CD4-positive, alpha-beta T cell (primary cell): ENCODE data around the gene LTC4S. TPM values are rescaled to one million over a fixed set of nuclear protein-coding genes. Genes with fewer than 3 reads are reported as not detected.

ENCODE experiments used
- ATAC-seq: fragments of 200-7000 bp; cut with Tn5 transposase; one replicate; pipeline ENCODE4 v1.10.0; 2022; ENCODE audit warnings: mild to moderate bottlenecking; ENCODE audit not compliant: poor library complexity
- CTCF ChIA-PET: fragments of 350-600 bp; sonication (Branson Sonifier 250); formaldehyde crosslinking; loops from one replicate; lab custom pipeline; 2021; ENCODE audit warnings: antibody characterized with exemption, inconsistent platforms; lab: Charles Lee
- POLR2A ChIA-PET: fragments of 350-600 bp; sonication (Branson Sonifier 250); formaldehyde crosslinking; loops from one replicate; lab custom pipeline; 2021; ENCODE audit warnings: antibody characterized with exemption, inconsistent platforms; lab: Charles Lee
- DNase-seq, 14 experiments: peaks; one replicate each; pipeline ENCODE4 v3.0.0-alpha.2; 2013 to 2020; ENCODE audit warnings: mixed read lengths in 2 of 14
- H3K27ac ChIP-seq, 2 donors: one replicate each; pipeline versions ENCODE4 v1.5.1 to v1.7.0; 2013; ENCODE audit warnings: low read length in 2 of 2, low read depth in 1 of 2, mild to moderate bottlenecking in 1 of 2
- H3K27me3 ChIP-seq, 2 experiments: 1 replicate in 1 of 2; 2 replicates in 1 of 2; pipeline versions ENCODE4 v1.6.1 to v1.7.0; 2013; ENCODE audit warnings: low read length in 2 of 2, control low read depth in 1 of 2, mild to moderate bottlenecking in 1 of 2, moderate library complexity in 1 of 2; ENCODE audit not compliant: insufficient read depth in 2 of 2, control insufficient read depth in 1 of 2
- H3K36me3 ChIP-seq: one replicate; pipeline ENCODE4 v1.6.1; 2013; ENCODE audit warnings: low read length, control low read depth; ENCODE audit not compliant: insufficient read depth
- H3K4me1 ChIP-seq: one replicate; pipeline ENCODE4 v1.6.1; 2013; ENCODE audit warnings: low read length, control low read depth; ENCODE audit not compliant: insufficient read depth
- H3K4me3 ChIP-seq: one replicate; pipeline ENCODE4 v1.5.1; 2013; ENCODE audit warnings: mild to moderate bottlenecking, low read length, moderate library complexity
- H3K9me3 ChIP-seq, 2 experiments: 1 replicate in 1 of 2; 2 replicates in 1 of 2; pipeline versions ENCODE4 v1.6.1 to v1.7.0; 2013; ENCODE audit warnings: low read length in 2 of 2, mild to moderate bottlenecking in 2 of 2, control low read depth in 1 of 2, moderate library complexity in 1 of 2; ENCODE audit not compliant: control insufficient read depth in 1 of 2, insufficient read depth in 1 of 2
- H3K27ac Mint-ChIP-seq: one replicate; pipeline ENCODE4 v1.8.0; 2020; ENCODE audit warnings: mixed read lengths
- H3K27me3 Mint-ChIP-seq: one replicate; pipeline ENCODE4 v1.8.0; 2021; ENCODE audit warnings: mixed read lengths
- H3K36me3 Mint-ChIP-seq: one replicate; pipeline ENCODE4 v1.8.0; 2021; ENCODE audit warnings: low read depth, mixed read lengths
- H3K4me1 Mint-ChIP-seq: one replicate; pipeline ENCODE4 v1.8.0; 2021; ENCODE audit warnings: low read depth, mixed read lengths
- H3K4me3 Mint-ChIP-seq: one replicate; pipeline ENCODE4 v1.8.0; 2020; ENCODE audit warnings: mild to moderate bottlenecking, mixed read lengths
- H3K9me3 Mint-ChIP-seq: one replicate; pipeline ENCODE4 v1.8.0; 2020; ENCODE audit warnings: mixed read lengths
- intact Hi-C, 2 experiments: fragments of 100-400 bp; cut with DNase I in 1 of 2; cut with micrococcal nuclease in 1 of 2; formaldehyde crosslinking; loops; one replicate each; pipeline versions ENCODE4 v1.15.1 to v1.9.0; 2023 to 2025; cut with DNase I, micrococcal nuclease
- total RNA-seq, 174 experiments: library from RNA in 2 of 174; stranded (reverse) in 2 of 174; gene quantifications; one replicate each; pipeline ENCODE4 v1.2.3 and lab custom pipeline; 2021 to 2026
- TF ChIP-seq, protein P1 (sequence below): fragments of 200-600 bp; IDR thresholded peaks from one replicate; pipeline ENCODE4 v1.8.0; 2022; ENCODE audit warnings: antibody characterized with exemption, mild to moderate bottlenecking

LTC4S gene
- total RNA-seq, 2 experiments from 2014 or later, result 3.6 to 4.2 TPM

DNA sequence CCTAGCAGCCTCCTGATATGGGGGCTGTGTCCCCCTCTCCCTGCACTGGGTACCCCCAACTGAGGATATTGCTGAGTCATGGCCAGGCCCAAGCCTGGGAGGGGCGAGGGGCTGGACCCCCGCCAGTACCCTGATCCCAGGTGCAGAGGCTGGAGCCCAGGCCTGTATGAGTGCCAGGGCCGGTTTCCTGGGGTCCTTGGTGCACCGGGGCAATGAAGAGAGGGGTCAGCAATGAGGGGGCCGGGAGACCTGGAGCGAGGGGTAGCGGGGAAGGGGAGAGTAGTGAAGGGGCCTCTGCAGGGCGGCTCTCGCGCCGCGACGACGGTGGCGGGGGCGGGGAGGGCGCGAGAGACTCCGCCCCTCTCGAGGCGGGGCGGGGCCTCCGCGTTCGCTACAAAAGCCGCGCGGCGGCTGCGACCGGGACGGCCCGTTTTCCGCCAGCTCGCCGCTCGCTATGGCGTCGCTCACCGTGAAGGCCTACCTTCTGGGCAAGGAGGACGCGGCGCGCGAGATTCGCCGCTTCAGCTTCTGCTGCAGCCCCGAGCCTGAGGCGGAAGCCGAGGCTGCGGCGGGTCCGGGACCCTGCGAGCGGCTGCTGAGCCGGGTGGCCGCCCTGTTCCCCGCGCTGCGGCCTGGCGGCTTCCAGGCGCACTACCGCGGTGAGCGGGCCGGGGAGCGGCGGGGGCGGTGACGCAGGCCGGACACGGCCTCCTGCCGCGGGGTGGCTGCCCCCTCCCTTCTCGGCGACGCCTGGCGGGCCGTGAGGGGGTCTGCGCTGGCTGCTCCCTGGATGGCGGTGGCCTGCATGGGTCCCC is 26.9 kb downstream of the LTC4S start, which contains the start of gene SQSTM1:
Gene SQSTM1 (plus strand): TSS at position 423 of the 815 bp plus-strand sequence. CDS start 32 bp downstream, at position 455.
- peaks cover 41% of the 10 kb centered on the region for H3K36me3 Mint-ChIP-seq
- peak within 1 kb of the TSS; percentile 99 for H3K27ac Mint-ChIP-seq
- H3K4me3 ChIP-seq, result peak within 1 kb of the TSS; percentile 83
- peak; percentile 59 for ATAC-seq
- peak; percentile 65 to 92 (median 82) for DNase-seq
- ChIA-PET POLR2A (interaction anchor here (0.8 to 4.5 kb wide), 17 partner anchors 9 to 1616 kb away, joined by 3 to 48 read pairs (median 5); partner anchors contain the start of genes HNRNPAB, HNRNPH1, LTC4S and MAML1), CTCF (interaction anchor here (1.1 to 2.1 kb wide), 3 partner anchors 19 to 57 kb away, joined by 3 to 5 read pairs (median 3); no protein-coding TSS in a partner anchor)
- peaks cover 3% of the 10 kb centered on the region for H3K27me3 Mint-ChIP-seq
- no peaks in the 10 kb centered on the region for H3K9me3 ChIP-seq
- peaks cover 0 to 4% of the 10 kb centered on the region in 2 experiments for H3K27me3 ChIP-seq
- H3K9me3 Mint-ChIP-seq, result no peaks in the 10 kb centered on the region
- H3K36me3 ChIP-seq, result peaks cover 32% of the 10 kb centered on the region
- peaks cover 69% of the 10 kb centered on the region for H3K4me1 ChIP-seq
- intact Hi-C loops, result loop anchor here (1.0 to 5.0 kb wide), 4 partner anchors 9 to 38 kb away; partner anchors contain the start of genes MRNIP (in 2 of the 2) and MGAT4B (in 1 of the 2)
- peak within 1 kb of the TSS; percentile 99 for H3K4me3 Mint-ChIP-seq
- TF ChIP-seq, protein P1, sequence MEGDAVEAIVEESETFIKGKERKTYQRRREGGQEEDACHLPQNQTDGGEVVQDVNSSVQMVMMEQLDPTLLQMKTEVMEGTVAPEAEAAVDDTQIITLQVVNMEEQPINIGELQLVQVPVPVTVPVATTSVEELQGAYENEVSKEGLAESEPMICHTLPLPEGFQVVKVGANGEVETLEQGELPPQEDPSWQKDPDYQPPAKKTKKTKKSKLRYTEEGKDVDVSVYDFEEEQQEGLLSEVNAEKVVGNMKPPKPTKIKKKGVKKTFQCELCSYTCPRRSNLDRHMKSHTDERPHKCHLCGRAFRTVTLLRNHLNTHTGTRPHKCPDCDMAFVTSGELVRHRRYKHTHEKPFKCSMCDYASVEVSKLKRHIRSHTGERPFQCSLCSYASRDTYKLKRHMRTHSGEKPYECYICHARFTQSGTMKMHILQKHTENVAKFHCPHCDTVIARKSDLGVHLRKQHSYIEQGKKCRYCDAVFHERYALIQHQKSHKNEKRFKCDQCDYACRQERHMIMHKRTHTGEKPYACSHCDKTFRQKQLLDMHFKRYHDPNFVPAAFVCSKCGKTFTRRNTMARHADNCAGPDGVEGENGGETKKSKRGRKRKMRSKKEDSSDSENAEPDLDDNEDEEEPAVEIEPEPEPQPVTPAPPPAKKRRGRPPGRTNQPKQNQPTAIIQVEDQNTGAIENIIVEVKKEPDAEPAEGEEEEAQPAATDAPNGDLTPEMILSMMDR, result no peak
- H3K27ac ChIP-seq, result peak within 1 kb of the TSS; percentile 95 to 96
- H3K4me1 Mint-ChIP-seq, result peaks cover 64% of the 10 kb centered on the region

DNA sequence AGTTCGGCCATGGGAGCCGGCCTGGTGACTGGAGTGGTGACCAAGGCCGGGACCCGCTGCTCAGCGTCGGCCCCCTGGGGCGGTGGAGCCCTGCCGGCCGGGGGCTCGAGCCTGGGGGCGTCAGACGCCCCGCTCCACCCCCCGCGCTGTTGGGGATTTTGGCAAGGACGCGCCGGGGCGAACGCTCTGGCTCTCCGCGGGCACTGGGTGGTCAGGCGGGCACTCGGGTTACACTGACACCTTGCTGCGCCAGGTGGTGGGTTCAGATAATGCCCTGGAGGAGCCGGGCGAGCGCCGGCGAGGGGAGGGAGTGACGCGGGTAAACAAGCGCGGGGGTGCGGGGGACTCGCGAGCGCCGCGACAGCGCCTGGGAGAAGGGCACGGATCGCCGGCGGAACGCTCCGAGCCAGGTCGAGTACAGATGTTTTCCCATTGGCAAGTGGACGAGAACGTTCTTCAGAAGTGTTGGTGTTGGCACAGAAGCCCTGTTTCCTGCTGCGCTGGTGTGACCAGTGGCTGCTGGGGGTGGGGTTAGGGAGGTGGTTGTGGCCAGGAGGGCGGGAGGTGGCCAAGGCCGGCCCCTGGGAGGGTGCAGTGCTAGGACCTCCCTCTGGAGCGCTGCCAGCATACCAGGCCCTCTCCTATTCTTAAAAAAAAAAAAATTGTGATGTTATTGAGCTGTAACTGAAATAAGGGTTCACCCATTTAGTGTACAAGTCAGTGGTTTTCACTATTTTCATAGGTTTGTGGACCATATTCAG is 27.7 kb downstream of the LTC4S start:
- Mint-ChIP-seq H3K36me3 (peaks cover 49% of the 10 kb centered on the region), H3K4me1 (peaks cover 61% of the 10 kb centered on the region), H3K27me3 (no peaks in the 10 kb centered on the region), H3K4me3 (peak overlapping the region; percentile 99), H3K27ac (peak overlapping the region; percentile 99), H3K9me3 (no peaks in the 10 kb centered on the region)
- peak overlapping the region; percentile 83 for H3K4me3 ChIP-seq
- no peaks in the 10 kb centered on the region for H3K9me3 ChIP-seq
- DNase-seq (peak; percentile 69 to 95 (median 84)), ATAC-seq (peak; percentile 66)
- H3K27ac ChIP-seq, result peak overlapping the region; percentile 84 to 96
- H3K27me3 ChIP-seq, result peaks cover 0 to 4% of the 10 kb centered on the region in 2 experiments
- H3K36me3 ChIP-seq, result peaks cover 35% of the 10 kb centered on the region
- POLR2A ChIA-PET, result interaction anchor here (0.6 to 4.5 kb wide), 25 partner anchors 9 to 198 kb away, joined by 3 to 48 read pairs (median 4); partner anchors contain the start of genes HNRNPH1, LTC4S, MAML1 and MGAT4B
- peaks cover 67% of the 10 kb centered on the region for H3K4me1 ChIP-seq
- CTCF ChIA-PET, result interaction anchor here (1.1 to 2.1 kb wide), 5 partner anchors 20 to 58 kb away, joined by 3 to 6 read pairs (median 5); no protein-coding TSS in a partner anchor
- TF ChIP-seq, protein P1, result no peak
- intact Hi-C loops, result loop anchor here in 1 of 2 experiments (5.0 kb wide), 1 partner anchor 36 kb away; the partner anchor contains the start of gene MRNIP
